Measurements from ENCODE around the gene SCN10A.

Gene SCN10A

DNA sequence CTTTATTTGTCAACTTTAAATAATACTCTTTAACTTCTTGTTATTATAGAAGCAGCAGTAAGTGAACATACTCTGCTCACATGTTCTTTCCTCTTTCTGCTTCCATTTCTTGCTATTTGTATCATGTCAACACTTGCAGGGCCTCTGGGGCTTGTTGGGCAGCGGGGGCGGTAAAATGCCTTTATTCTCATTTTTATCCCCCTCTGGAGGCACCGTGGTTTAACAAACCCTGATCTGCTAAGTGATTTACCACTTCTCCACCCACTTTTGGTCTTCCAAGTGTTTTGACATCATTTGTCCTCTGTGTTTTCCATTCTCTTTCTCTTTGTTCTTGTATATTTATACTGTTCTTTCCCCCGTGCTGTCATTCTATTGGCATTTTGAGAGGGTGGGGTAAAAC is 33.9 kb downstream of the SCN10A start:
- no peak for DNase-seq

- no peak for DNase-seq
Measured at GRCh38 chr3:38773528-38773927, 42.5 kb downstream of the SCN10A start.

DNA sequence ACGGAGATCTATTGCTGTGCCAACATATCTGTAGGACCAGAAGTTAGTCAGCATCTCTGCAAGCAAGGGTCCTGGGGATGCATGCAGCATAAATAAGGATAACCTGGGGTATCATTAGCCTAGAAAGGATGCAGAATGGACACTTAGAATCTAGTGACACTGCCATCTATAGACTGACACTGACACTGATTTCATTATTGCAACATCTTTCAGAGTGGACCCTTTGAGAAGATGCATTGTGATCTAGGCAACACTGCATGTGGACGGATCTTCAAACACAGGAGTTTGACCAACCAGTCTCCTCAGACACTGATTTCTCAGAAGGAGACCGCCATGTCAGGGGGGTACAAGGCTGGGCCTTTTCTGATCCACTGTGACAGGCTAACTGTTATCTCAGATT is 52.4 kb downstream of the SCN10A start:
- no peak for DNase-seq

DNA sequence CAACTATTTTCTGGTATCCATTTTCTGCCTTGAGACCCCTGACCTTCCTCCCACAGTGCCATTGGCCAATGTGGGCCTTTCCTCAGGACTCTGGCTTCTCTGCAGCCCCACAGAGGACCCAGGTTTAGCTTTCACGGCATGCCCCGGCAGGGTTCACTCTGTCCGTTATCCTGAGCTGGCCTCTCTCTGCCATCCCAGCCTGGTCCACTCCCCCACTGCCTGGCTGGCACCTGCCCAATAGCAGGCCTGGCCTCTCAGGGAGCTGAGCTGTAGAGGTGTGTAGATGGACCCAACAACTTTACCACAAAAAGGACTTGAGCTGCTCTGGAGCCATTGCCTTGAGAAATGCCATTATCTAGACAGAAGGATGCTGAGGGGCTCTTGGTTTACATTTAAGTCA is 57.5 kb downstream of the SCN10A start:
- no peak for DNase-seq

- no peak for DNase-seq
Measured at GRCh38 chr3:38757721-38758120, 58.3 kb downstream of the SCN10A start.

DNA sequence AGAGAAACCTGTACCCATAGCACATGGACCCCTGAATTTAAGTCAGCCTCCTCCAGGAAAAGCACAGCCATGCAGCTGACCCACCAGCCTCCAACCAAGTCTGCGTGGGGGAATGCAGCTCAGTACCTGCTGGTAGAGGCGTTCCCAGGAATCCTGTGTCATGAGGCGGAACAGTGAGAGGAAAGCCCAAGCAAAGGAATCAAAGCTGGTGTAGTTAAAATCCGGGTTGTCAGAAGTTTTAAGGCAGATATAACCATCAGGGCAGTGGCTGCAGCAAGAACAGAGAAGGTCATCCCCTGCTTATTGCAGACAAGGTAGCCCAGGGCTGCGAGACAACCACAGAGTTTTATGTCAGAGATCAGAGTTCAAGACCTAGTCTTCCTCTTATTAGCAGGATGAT is 59.1 kb downstream of the SCN10A start:
- DNase-seq: no peak

- DNase-seq: no peak
Measured at GRCh38 chr3:38755130-38755529, 60.9 kb downstream of the SCN10A start.

- peak in 3 of 56 donors; percentile 1 to 12 (median 2) for DNase-seq
Measured at GRCh38 chr3:38746641-38747040, 69.4 kb downstream of the SCN10A start.

GRCh38 chr3:38743043-38743442 is 73.0 kb downstream of the SCN10A start:
- no peak for DNase-seq

DNA sequence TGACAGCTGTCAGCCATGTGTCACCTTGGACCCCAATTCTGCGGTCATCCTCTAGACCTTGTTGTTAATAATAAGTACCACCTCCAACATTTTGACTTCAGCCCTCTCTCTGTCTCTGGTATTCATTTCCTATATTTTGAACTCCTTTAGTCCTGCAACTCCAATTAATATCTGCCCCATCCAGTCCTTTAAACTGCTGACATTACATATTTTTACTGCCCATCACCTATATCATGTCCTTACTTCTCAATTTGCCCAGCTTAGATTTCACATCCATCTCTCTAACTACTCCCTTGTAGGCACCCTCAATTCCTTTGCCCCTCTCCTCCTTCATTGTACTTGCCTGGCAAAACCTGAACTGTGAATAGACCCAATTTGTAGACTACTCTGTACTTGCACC is 73.5 kb downstream of the SCN10A start:
- no peak for DNase-seq

GRCh38 chr3:38740537-38740936 is 75.5 kb downstream of the SCN10A start:
- DNase-seq: no peak

DNA sequence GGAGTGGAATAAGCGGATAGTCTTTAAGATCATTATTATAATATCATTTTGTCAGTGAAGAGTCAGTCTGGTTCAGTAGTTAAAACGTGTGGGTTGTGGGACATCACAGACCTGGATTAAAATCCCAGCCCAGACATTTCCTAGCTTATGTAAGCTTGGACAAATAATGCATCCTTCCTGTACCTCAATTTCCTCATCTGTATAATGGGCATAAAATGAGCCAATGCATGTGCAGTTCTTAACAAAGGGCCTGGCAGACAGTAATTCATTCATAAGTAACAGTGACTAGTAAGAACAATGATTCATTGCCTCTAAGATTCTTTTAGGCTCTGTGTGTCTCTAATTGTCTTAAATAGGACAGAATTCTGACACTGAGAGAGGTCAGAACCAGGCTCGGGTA is 76.1 kb downstream of the SCN10A start:
- no peak for DNase-seq

GRCh38 chr3:38739396-38739689 is 76.7 kb downstream of the SCN10A start:
- no peak for DNase-seq

- peak in 2 of 56 donors; percentile 2 to 5 for DNase-seq
Measured at GRCh38 chr3:38738630-38739395, 77.2 kb downstream of the SCN10A start.

GRCh38 chr3:38731522-38731921 is 84.5 kb downstream of the SCN10A start:
- no peak for DNase-seq

DNA sequence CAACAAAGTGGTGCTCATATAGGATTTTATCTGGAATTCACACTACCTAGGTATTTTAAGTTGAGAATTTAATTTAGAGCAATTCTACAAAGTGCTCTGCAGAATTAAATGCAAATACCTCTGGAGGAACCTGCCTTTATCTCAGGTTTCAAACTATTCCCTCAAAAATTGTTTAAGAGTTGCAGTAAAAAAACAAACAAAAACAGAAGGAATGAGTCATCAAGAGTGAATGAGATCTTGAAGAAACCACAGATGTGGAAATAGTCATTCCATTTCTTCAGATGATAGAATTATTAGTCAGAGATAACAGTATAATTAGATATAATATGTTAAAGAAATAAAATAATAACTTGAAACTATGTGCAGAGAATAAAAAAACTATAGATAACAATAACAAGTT is 85.7 kb downstream of the SCN10A start:
- DNase-seq: no peak

- no peak for DNase-seq
Measured at GRCh38 chr3:38728008-38728407, 88.0 kb downstream of the SCN10A start.

DNA sequence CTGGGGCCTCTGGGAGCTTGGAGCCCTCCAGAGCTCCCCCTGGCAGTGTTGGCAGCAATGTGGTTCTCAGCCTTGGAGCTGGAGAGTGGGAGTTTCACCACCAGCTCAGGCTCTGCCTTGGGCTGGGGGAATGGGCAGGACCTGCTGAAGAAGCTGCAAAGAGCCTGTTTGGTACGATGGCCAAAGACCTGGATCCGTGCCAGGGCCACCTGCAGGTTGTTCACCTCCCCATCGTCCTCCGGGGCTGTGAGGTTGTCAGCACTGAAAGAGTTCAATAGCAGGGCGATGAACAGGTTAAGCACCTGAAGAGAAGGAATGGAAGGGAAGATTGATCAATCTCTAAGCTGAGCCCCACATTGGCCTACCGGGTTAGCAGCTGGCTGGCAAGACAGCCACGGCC is 89.3 kb downstream of the SCN10A start:
- DNase-seq: no peak

DNA sequence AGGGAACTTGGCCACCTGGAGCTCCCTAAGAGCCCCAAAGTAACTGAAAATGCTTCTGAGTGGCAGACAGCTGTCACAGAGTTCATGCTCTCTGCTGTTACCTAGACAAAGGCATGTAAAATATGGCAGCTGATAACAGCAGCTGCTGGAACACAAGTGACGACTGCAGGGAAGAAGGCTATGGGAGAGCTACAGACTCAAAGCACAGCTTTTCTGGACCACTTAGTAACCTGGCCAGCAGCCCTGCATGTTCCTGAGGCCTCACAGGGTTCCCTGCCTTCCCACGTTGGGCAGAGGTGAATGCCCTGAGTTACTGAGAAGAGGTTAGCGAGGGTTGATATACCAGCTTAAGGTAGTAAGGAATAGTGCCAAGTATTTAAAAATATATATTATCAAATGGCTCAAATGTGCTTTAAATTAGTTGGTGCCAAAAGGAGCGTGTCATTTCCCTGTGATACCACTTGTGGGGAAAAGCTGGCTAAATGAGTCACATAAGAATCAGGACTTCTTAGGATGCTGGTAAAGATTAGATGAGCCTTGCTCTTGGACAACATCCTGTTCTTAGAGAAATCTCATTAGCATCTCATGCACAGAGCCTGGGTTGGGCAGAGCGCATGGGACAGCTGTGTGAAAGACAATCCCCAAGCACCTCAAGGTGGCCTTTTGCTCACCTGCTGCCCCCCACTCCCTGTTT is 90.1 kb downstream of the SCN10A start:
- no peak for DNase-seq

- DNase-seq: no peak
Measured at GRCh38 chr3:38724392-38724736, 91.7 kb downstream of the SCN10A start.

DNA sequence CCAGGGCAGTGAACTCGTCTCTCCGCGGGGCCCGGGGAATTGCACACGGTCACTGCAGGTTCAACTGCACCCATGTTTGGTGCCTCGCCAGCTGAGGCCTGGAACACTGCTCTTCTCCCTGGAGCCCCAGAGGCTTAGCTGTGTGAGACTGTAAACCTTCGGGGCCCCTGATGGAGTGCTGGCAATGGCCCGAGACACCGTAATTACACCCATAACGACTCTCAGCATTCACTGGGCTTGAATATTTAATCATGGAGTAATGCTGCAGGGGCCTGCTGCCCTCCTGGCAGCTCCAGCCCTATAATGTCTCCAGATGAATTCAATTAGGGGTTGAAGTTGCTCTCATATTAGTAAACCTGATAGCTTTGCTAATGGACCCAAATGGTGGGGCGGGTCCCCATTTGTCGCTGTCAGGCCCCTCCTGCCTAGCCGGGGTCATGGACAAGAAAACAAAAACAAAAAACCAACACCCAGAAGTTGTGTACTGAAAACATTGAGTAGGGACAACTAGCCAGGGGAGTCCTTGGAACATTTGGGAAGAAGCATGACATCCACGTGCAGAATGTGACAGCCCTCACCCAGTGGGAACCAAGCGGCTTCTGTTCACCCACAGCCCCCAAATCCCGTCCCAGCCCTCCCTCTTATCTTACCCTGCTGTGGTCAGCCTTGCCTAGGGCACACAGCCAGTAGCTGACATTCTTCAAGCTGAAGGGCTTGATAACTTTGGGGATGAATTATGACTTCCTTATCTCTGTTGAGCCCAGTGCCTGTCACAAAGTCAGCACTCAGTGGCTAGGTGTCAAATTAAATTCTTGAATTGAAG is 92.2 kb downstream of the SCN10A start:
- DNase-seq: no peak

GRCh38 chr3:38722781-38723568 is 93.0 kb downstream of the SCN10A start:
- DNase-seq: no peak
